ENCODE results near the gene ATOH8.

Gene ATOH8

DNA sequence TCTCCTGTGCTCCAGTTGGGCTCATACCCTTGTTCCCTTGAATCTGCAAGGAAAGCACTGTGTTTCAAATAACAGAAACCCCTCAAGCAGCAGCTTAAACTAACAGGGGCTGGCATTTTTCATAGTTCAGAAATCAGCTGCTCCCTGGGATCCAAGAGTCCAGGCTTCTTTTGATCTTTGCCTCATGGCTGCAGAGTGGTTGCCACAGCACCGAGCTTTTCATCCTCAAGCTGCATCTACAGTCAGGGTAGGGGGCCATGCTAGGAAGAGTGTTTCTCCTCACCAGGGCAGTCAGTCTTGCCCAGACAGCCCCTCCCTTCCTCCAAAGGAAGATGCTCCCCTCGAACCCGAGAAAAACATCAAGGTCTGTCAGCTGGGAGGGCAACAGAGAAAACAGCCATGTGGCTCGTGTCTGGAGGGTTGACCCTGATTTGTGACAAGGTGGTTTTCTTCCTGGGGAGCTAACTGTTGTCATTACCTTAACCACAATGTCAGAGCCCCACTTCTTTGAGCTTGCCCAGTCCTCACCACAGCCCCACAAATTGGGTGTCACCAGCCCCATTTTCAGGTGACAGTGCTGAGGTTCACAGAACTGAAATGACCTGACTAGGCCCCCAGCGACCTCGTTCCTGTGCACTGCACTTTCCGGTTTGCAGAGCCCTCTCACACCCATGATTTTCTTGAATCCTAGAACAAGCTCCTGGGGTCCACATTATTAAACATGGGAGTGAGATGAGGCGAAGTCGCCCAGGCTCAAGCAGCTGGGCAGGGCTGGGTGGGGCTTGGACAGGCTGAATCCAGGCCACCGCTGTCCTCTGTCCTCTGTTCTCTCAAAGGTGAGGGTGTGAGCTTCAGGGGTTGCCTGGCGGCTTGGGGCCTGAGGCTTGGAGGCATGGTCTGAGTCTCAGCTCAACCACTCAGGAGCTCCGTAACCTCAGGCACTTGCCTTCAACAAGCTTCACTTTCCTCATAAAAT, 21.9 kb downstream of the ATOH8 start:
- peaks cover 23 to 29% of the 10 kb centered on the region in 2 donors for H3K4me1 ChIP-seq (ENCODE audit: control insufficient read depth in 1 of 2, insufficient read depth in 2 of 2, low read length in 2 of 2)
- no peaks in the 10 kb centered on the region for H3K36me3 ChIP-seq (ENCODE audit: control insufficient read depth in 1 of 2, insufficient read depth in 2 of 2, low read length in 2 of 2)
- H3K9ac ChIP-seq (ENCODE audit: low read depth in 1 of 2, low read length in 2 of 2) = no peak overlapping the region
- H3K27me3 ChIP-seq (ENCODE audit: control insufficient read depth in 1 of 2, insufficient read depth in 2 of 2, low read length in 2 of 2) = no peaks in the 10 kb centered on the region
- H3K9me3 ChIP-seq (ENCODE audit: control insufficient read depth in 1 of 2, low read length in 2 of 2) = no peaks in the 10 kb centered on the region
- no peak overlapping the region for H3K27ac ChIP-seq (ENCODE audit: low read depth, low read length)
- no peak overlapping the region for H3K4me3 ChIP-seq (ENCODE audit: low read depth in 1 of 2, low read length in 2 of 2)

DNA sequence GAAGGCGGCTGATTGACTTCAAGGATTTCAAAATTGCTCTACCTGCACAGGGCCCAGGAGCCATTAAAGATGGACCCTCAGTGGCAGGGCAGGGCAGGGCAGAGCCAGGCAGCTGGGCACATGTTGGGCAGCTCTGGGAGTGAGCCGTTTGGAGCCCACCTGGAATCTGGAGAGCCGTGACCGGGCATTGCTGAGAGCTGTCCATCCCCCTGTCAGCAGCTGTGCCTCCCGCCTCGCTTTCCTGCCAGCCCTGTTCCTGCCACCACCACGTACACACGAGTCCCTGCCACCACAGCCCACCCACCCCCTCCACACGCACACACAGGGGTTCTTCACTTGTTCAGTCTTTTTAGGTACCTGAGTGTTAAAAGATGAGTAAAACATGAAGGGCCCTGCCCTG, 22.9 kb downstream of the ATOH8 start:
- no peak overlapping the region for H3K27ac ChIP-seq (ENCODE audit: low read depth, low read length)
- peaks cover 14 to 20% of the 10 kb centered on the region in 2 donors for H3K4me1 ChIP-seq (ENCODE audit: control insufficient read depth in 1 of 2, insufficient read depth in 2 of 2, low read length in 2 of 2)
- H3K9me3 ChIP-seq (ENCODE audit: control insufficient read depth in 1 of 2, low read length in 2 of 2) = no peaks in the 10 kb centered on the region
- no peak overlapping the region for H3K9ac ChIP-seq (ENCODE audit: low read depth in 1 of 2, low read length in 2 of 2)
- H3K27me3 ChIP-seq (ENCODE audit: control insufficient read depth in 1 of 2, insufficient read depth in 2 of 2, low read length in 2 of 2) = no peaks in the 10 kb centered on the region
- no peak overlapping the region for H3K4me3 ChIP-seq (ENCODE audit: low read depth in 1 of 2, low read length in 2 of 2)
- H3K36me3 ChIP-seq (ENCODE audit: control insufficient read depth in 1 of 2, insufficient read depth in 2 of 2, low read length in 2 of 2) = no peaks in the 10 kb centered on the region

DNA sequence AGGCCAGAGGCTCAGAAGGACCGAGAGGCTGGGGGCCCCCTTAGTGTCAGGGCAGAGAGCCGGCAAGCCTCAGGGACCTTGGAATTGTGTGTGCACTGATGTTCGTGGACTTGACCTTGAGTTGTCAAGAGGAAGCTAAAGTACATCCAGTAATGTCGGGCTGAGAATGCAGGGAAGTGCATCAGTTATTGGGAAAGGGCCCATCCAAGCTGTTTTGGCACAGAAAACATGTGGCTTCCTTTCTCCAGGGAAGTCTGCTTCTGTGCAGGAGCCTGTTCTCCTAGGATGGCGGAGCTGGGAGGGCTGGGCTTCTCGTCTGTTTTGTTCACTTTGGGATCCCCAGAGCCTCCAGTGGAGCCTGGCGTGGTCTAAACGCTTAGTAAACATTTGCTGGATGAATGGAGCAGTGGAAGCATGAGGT, 23.7 kb downstream of the ATOH8 start:
- H3K9me3 ChIP-seq (ENCODE audit: control insufficient read depth in 1 of 2, low read length in 2 of 2) = no peaks in the 10 kb centered on the region
- no peaks in the 10 kb centered on the region for H3K27me3 ChIP-seq (ENCODE audit: control insufficient read depth in 1 of 2, insufficient read depth in 2 of 2, low read length in 2 of 2)
- H3K36me3 ChIP-seq (ENCODE audit: control insufficient read depth in 1 of 2, insufficient read depth in 2 of 2, low read length in 2 of 2) = no peaks in the 10 kb centered on the region
- peaks cover 10 to 15% of the 10 kb centered on the region in 2 donors for H3K4me1 ChIP-seq (ENCODE audit: control insufficient read depth in 1 of 2, insufficient read depth in 2 of 2, low read length in 2 of 2)
- H3K9ac ChIP-seq (ENCODE audit: low read depth in 1 of 2, low read length in 2 of 2) = no peak overlapping the region
- H3K27ac ChIP-seq (ENCODE audit: low read depth, low read length) = no peak overlapping the region
- H3K4me3 ChIP-seq (ENCODE audit: low read depth in 1 of 2, low read length in 2 of 2) = no peak overlapping the region

DNA sequence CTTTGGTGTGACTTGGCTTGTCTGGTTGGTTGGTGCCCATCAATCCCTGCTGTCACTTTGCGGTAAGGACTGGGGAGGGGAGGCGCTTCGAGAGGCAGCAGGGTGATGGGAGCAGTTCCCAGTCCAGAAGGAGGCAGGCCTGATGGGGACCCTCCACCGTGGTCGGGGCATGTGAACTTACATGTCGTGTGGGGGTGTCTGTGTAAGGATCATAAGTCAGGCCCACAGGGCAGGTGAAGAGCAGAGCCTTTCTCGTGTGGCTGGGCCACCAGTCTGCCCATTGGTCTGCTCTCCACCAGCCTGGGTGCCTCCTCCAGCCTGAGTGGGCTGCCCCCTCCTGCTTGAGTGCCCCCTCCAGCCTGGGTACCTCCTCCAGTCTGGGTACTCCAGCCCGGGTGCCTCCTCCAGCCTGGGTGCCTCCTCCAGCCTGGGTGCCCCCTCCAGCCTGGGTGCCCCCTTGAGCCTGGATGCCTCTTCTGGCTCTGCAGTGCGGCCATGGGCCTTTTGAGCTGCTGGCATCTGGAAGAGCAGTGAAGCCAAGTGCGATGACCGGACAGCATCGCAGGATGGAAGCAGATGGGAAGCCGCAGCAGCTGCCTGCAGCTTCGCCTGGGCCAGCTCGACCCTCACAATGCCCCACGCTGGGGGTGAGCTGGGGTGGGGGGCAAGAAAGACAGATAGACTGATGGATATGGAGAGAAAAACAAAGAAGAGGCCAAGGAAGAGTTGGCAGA, 25.0 kb downstream of the ATOH8 start:
- Histone ChIP-seq H3K4me1 (ENCODE audit: control insufficient read depth in 1 of 2, insufficient read depth in 2 of 2, low read length in 2 of 2) (peaks cover 8 to 9% of the 10 kb centered on the region in 2 donors), H3K9me3 (ENCODE audit: control insufficient read depth in 1 of 2, low read length in 2 of 2) (no peaks in the 10 kb centered on the region), H3K4me3 (ENCODE audit: low read depth in 1 of 2, low read length in 2 of 2) (no peak overlapping the region), H3K36me3 (ENCODE audit: control insufficient read depth in 1 of 2, insufficient read depth in 2 of 2, low read length in 2 of 2) (no peaks in the 10 kb centered on the region), H3K27me3 (ENCODE audit: control insufficient read depth in 1 of 2, insufficient read depth in 2 of 2, low read length in 2 of 2) (no peaks in the 10 kb centered on the region), H3K9ac (ENCODE audit: low read depth in 1 of 2, low read length in 2 of 2) (no peak overlapping the region), H3K27ac (ENCODE audit: low read depth, low read length) (no peak overlapping the region)

GRCh38 chr2:85779641-85780315, 26.0 kb downstream of the ATOH8 start:
- Histone ChIP-seq H3K4me1 (ENCODE audit: control insufficient read depth in 1 of 2, insufficient read depth in 2 of 2, low read length in 2 of 2) (peaks cover 0 to 9% of the 10 kb centered on the region in 2 donors), H3K27ac (ENCODE audit: low read depth, low read length) (no peak overlapping the region), H3K4me3 (ENCODE audit: low read depth in 1 of 2, low read length in 2 of 2) (no peak overlapping the region), H3K9me3 (ENCODE audit: control insufficient read depth in 1 of 2, low read length in 2 of 2) (no peaks in the 10 kb centered on the region), H3K27me3 (ENCODE audit: control insufficient read depth in 1 of 2, insufficient read depth in 2 of 2, low read length in 2 of 2) (no peaks in the 10 kb centered on the region), H3K36me3 (ENCODE audit: control insufficient read depth in 1 of 2, insufficient read depth in 2 of 2, low read length in 2 of 2) (no peaks in the 10 kb centered on the region), H3K9ac (ENCODE audit: low read depth in 1 of 2, low read length in 2 of 2) (no peak overlapping the region)

- H3K4me3 ChIP-seq (ENCODE audit: low read depth in 1 of 2, low read length in 2 of 2) = no peak overlapping the region
- no peaks in the 10 kb centered on the region for H3K36me3 ChIP-seq (ENCODE audit: control insufficient read depth in 1 of 2, insufficient read depth in 2 of 2, low read length in 2 of 2)
- H3K9ac ChIP-seq (ENCODE audit: low read depth in 1 of 2, low read length in 2 of 2) = no peak overlapping the region
- peaks cover 0 to 9% of the 10 kb centered on the region in 2 donors for H3K4me1 ChIP-seq (ENCODE audit: control insufficient read depth in 1 of 2, insufficient read depth in 2 of 2, low read length in 2 of 2)
- H3K27ac ChIP-seq (ENCODE audit: low read depth, low read length) = no peak overlapping the region
- H3K27me3 ChIP-seq (ENCODE audit: control insufficient read depth in 1 of 2, insufficient read depth in 2 of 2, low read length in 2 of 2) = no peaks in the 10 kb centered on the region
- no peaks in the 10 kb centered on the region for H3K9me3 ChIP-seq (ENCODE audit: control insufficient read depth in 1 of 2, low read length in 2 of 2)
These were observed 26.7 kb downstream of the ATOH8 start for GRCh38 chr2:85780316-85781012.

- no peaks in the 10 kb centered on the region for H3K9me3 ChIP-seq (ENCODE audit: control insufficient read depth in 1 of 2, low read length in 2 of 2)
- H3K27ac ChIP-seq (ENCODE audit: low read depth, low read length) = no peak overlapping the region
- no peaks in the 10 kb centered on the region for H3K36me3 ChIP-seq (ENCODE audit: control insufficient read depth in 1 of 2, insufficient read depth in 2 of 2, low read length in 2 of 2)
- no peaks in the 10 kb centered on the region for H3K27me3 ChIP-seq (ENCODE audit: control insufficient read depth in 1 of 2, insufficient read depth in 2 of 2, low read length in 2 of 2)
- H3K4me1 ChIP-seq (ENCODE audit: control insufficient read depth in 1 of 2, insufficient read depth in 2 of 2, low read length in 2 of 2) = peaks cover 0 to 13% of the 10 kb centered on the region in 2 donors
- H3K9ac ChIP-seq (ENCODE audit: low read depth in 1 of 2, low read length in 2 of 2) = no peak overlapping the region
- H3K4me3 ChIP-seq (ENCODE audit: low read depth in 1 of 2, low read length in 2 of 2) = no peak overlapping the region
These were observed 27.2 kb downstream of the ATOH8 start for GRCh38 chr2:85781013-85781332.

GRCh38 chr2:85783796-85784195, 30.0 kb downstream of the ATOH8 start:
- H3K4me1 ChIP-seq (ENCODE audit: control insufficient read depth in 1 of 2, insufficient read depth in 2 of 2, low read length in 2 of 2) = peaks cover 0 to 4% of the 10 kb centered on the region in 2 donors

GRCh38 chr2:85784474-85784986, 30.7 kb downstream of the ATOH8 start:
- H3K27ac ChIP-seq (ENCODE audit: low read depth, low read length) = no peak overlapping the region
- no peak overlapping the region for H3K9ac ChIP-seq (ENCODE audit: low read depth in 1 of 2, low read length in 2 of 2)
- H3K9me3 ChIP-seq (ENCODE audit: control insufficient read depth in 1 of 2, low read length in 2 of 2) = no peaks in the 10 kb centered on the region
- H3K4me3 ChIP-seq (ENCODE audit: low read depth in 1 of 2, low read length in 2 of 2) = no peak overlapping the region
- H3K36me3 ChIP-seq (ENCODE audit: control insufficient read depth in 1 of 2, insufficient read depth in 2 of 2, low read length in 2 of 2) = no peaks in the 10 kb centered on the region
- H3K27me3 ChIP-seq (ENCODE audit: control insufficient read depth in 1 of 2, insufficient read depth in 2 of 2, low read length in 2 of 2) = no peaks in the 10 kb centered on the region
- H3K4me1 ChIP-seq (ENCODE audit: control insufficient read depth in 1 of 2, insufficient read depth in 2 of 2, low read length in 2 of 2) = peaks cover 0 to 4% of the 10 kb centered on the region in 2 donors

More at GRCh38 chr2:85783796-85784195, 30.0 kb downstream of the ATOH8 start:
- Histone ChIP-seq H3K9ac (ENCODE audit: low read depth in 1 of 2, low read length in 2 of 2) (no peak overlapping the region), H3K36me3 (ENCODE audit: control insufficient read depth in 1 of 2, insufficient read depth in 2 of 2, low read length in 2 of 2) (no peaks in the 10 kb centered on the region), H3K4me3 (ENCODE audit: low read depth in 1 of 2, low read length in 2 of 2) (no peak overlapping the region), H3K27ac (ENCODE audit: low read depth, low read length) (no peak overlapping the region), H3K9me3 (ENCODE audit: control insufficient read depth in 1 of 2, low read length in 2 of 2) (no peaks in the 10 kb centered on the region), H3K27me3 (ENCODE audit: control insufficient read depth in 1 of 2, insufficient read depth in 2 of 2, low read length in 2 of 2) (no peaks in the 10 kb centered on the region)

Measured in duodenal mucosa (tissue), 2 donors.